GM03348 (cell line): ENCODE results near the gene LRRC25.
"Not testable (repeated sequence)": the region's sequence is repeated elsewhere in the genome, so short reads cannot be mapped to it uniquely, and the experiment has no call there.

Experiments used
- DNase-seq: peaks from one replicate; pipeline ENCODE4 v3.0.0; 2012; ENCODE audit warnings: low spot score

Gene LRRC25

DNA sequence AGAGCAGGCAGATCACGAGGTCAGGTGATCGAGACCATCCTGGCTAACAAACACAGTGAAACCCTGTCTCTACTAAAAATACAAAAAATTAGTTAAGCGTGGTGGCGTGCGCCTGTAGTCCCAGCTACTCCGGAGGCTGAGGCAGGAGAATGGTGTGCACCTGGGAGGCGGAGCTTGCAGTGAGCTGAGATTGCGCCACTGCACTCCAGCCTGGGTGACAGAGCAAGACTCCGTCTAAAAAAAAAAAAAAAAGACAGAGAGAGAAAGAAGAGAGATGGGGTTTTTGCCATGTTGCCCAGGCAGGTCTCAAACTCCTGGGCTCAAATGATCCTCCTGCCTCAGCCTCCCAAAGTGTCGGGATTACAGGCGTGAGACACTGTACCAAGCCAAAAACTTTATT lies 8.3 kb upstream of the LRRC25 start:
- DNase-seq = not testable (repeated sequence)

DNA sequence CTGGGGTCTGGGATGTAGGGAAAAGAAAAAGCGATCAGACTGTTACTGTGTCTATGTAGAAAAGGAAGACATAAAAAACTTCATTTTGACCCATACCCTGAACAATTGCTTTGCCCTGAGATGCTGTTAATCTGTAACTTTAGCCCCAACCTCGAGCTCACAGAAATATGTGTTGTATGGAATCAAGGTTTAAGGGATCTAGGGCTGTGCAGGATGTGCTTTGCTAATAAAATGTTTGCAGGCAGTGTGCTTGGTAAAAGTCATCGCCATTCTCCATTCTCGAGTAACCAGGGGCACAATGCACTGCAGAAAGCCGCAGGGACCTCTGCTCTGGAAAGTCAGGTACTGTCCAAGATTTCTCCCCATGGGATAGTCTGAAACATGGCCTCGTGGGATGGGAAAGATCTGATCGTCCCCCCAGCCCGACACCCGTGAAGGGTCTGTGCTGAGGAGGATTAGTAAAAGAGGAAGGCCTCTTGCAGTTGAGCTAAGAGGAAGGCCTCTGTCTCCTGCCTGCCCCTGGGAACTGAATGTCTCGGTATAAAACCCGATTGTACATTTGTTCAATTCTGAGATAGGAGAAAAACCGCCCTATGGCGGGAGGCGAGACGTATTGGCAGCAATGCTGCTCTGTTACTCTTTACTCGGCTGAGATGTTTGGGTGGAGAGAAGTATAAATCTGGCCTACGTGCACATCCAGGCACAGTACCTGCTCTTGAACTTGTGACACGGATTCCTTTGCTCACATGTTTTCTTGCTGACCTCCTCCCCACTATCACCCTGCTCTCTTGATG lies 5.2 kb upstream of the LRRC25 start:
- DNase-seq = not testable (repeated sequence)

GRCh38 chr19:18401580-18402112 lies 4.2 kb upstream of the LRRC25 start:
- peak; percentile 71 for DNase-seq

DNA sequence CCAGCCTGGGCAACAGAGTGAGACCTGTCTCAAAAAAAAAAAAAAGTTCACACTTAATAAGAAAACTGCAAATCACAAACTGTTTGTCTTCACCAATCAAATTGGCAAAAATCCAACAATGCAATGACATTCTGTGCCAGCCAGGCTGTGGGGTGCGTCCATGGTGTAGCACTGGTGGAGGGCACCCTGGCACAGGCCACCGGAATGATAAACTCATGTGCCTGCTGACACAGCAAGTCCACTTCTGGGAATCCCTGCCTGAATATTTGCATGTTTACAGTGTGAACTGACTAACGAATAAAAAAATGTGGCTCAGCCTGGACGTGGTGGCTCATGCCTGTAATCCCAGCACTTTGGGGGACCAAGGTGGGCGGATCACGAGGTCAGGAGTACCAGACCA lies 1.6 kb upstream of the LRRC25 start:
- peak; percentile 57 for DNase-seq

- DNase-seq = no peak
These were observed 766 bp downstream of the LRRC25 start for GRCh38 chr19:18396471-18397241.

GRCh38 chr19:18393836-18394235 lies 3.6 kb downstream of the LRRC25 start:
- no peak for DNase-seq

DNA sequence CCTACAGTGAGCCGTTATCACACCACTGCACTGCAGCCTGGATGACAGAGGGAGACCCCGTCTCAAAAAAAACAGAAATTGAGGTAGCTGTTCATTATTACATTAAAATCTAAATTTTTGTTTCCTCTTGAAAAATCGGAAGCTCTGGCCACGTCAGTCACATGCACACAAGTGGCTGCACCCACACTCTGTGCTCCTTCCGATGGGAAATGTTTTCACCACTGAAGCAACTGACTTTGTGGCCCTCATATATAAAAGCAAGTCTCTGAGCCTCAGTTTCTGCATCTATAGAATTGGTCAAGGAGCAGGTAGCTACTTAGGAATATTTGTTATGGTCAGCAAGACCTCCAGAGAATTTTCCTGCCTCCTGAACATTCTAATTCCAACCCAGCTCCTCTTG lies 4.5 kb downstream of the LRRC25 start:
- no peak for DNase-seq

DNA sequence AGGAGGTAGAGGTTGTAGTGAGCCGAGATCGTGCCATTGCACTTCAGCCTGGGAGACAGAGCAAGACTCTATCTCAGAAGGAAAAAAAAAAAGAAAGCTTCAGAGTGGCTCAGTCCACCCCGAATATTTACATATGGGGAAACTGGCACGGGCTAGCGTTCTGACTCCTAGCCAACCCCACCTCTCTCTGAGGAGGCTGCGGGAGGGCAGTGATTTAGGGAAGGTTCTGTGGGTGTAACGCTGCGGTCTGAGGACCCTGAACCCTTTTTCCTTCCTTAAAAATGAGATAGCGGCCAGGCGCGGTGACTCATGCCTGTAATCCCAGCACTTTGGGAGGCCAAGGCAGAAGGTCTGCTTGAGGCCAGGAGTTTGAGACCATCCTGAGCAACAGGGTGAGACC lies 5.0 kb downstream of the LRRC25 start:
- DNase-seq = no peak

- no peak for DNase-seq
These were observed 5.8 kb downstream of the LRRC25 start for GRCh38 chr19:18391509-18392075.

GRCh38 chr19:18390065-18390907 lies 7.1 kb downstream of the LRRC25 start:
- DNase-seq = no peak

- DNase-seq = no peak
These were observed 7.7 kb downstream of the LRRC25 start for GRCh38 chr19:18389726-18390064.

- DNase-seq = no peak
These were observed 8.3 kb downstream of the LRRC25 start for GRCh38 chr19:18388960-18389725.

DNA sequence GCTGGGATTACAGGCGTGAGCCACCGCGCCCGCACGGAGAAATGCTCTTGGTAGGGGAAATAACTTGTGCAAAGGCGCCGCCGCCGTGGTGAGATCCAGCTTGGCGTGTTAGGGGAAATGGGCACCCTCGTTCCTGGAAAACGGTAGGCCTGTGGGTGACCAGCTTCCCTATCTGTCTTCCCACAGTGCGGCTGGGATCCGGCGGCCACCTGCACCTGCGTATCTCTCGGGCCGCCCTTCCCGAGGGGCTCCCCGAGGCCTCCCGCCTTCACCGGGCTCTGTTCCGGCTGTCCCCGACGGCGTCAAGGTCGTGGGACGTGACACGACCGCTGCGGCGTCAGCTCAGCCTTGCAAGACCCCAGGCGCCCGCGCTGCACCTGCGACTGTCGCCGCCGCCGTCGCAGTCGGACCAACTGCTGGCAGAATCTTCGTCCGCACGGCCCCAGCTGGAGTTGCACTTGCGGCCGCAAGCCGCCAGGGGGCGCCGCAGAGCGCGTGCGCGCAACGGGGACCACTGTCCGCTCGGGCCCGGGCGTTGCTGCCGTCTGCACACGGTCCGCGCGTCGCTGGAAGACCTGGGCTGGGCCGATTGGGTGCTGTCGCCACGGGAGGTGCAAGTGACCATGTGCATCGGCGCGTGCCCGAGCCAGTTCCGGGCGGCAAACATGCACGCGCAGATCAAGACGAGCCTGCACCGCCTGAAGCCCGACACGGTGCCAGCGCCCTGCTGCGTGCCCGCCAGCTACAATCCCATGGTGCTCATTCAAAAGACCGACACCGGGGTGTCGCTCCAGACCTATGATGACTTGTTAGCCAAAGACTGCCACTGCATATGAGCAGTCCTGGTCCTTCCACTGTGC lies 9.1 kb downstream of the LRRC25 start:
- peak; percentile 91 for DNase-seq

DNA sequence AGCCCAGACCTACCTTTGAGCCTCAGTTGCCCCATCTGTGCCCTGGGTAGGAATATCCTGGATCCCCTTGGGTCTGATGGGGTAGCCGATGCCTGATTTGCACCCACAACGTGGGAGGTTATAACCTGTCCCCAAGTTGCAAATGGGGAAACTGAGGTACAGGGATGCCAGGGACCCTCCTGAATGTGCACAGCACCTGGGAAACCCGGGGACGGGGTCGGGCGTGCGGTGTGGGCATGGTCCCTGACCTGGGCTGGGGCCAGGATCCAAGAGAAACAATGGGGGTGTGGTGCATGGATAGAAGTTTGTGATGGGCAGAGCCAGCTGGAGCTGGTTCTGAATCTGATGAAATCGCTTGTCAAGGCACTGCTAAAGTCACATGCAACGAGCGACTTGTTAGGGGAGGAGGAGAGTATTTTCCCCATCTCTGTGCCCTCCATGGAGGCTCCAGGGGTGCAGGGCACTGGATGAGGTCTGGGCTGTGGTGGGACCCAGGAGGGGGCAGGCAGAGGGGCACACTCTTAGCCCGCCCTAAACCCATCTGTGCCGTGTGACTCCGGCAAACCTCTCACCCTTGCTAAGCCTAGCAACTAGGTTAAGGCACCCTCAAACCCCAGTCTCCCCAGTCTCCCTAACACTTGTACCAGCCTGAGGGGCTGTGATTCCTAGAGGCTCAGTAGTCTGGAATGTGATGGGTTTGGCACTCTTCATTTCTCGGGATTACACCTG lies 10.7 kb downstream of the LRRC25 start:
- DNase-seq = peak; percentile 79

- peak; percentile 92 for DNase-seq
These were observed 11.5 kb downstream of the LRRC25 start, which contains the start of gene GDF15 for GRCh38 chr19:18385675-18386542. Gene GDF15, plus strand, starts transcription at chr19:18386158. Its CDS starts 32 bp downstream, at chr19:18386190.

DNA sequence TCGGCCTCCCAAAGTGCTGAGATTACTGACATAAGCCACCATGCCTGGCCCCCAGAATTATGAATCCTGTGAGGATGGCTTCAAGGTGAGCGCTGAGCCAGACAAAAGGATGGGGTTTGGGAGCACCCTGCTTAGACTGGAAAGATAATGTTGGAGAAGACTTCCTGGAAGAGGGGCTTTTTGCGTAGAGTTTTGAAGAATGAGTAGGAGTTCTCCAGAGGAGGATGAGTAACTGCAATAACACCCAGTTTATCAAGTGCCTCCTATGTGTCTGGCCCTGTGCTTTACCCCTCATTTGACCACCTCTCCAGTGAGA lies 12.1 kb downstream of the LRRC25 start:
- DNase-seq = no peak

DNA sequence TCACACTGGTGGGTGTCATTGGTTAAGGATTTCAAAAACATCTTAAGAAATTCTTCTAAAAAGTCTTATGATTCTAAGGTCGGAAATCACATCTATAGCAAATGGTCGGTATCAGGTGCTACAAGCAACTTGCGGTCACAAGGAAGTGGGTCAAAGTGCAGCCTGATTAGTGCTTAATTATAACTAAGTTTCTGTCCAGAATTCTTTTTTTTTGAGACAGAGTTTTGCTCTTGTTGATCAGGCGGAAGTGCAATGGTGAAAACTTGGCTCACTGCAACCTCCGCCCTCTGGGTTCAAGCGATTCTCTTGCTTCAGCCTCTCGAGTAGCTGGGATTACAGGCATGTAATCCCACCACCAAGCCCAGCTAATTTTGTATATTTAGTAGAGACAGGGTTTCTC lies 12.6 kb downstream of the LRRC25 start:
- DNase-seq = no peak

DNA sequence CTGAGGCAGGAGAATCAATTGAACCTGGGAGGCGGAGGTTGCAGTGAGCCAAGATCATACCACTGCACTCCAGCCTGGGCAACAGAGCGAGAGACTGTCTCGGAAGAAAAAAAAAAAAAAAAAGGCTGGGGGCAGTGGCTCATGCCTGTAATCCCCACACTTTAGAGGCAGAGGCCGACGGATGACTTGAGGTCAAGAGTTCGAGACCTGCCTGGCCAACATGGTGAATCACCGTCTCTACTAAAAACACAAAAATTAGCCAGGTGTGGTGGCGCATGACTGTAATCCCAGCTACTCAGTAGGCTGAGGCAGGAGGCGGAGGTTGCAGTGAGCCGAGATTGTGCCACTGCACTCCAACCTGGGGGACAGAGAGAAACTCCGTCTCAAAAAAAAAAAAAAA lies 13.8 kb downstream of the LRRC25 start:
- DNase-seq = not testable (repeated sequence)

GRCh38 chr19:18380843-18381242 lies 16.6 kb downstream of the LRRC25 start:
- DNase-seq = no peak
